Fibroblast of villous mesenchyme (primary cell): ENCODE results near the gene FOXE3. TPM values are rescaled to one million over a fixed set of nuclear protein-coding genes. Genes with fewer than 3 reads are reported as not detected.

ENCODE experiments used
- DNase-seq: peaks from one replicate; pipeline ENCODE4 v3.0.0-alpha.2; 2010; ENCODE audit warnings: low read depth
- H3K4me3 ChIP-seq: 2 replicates; pipeline ENCODE4 v1.5.1; 2011; ENCODE audit warnings: low read depth, mild to moderate bottlenecking, low read length
- total RNA-seq: library from RNA; depleted of rRNA; stranded (reverse); fragments of >200 nt; gene quantifications from 2 replicates; pipeline ENCODE4 v1.2.3, GENCODE V29; 2012
- TF ChIP-seq, protein P1 (sequence below): IDR thresholded peaks from 2 replicates; pipeline ENCODE4 v1.5.1; 2012; ENCODE audit warnings: low read depth, mild to moderate bottlenecking, low read length; ENCODE audit not compliant: insufficient read depth

The FOXE3 gene
- not detected in 2 replicates for total RNA-seq

DNA sequence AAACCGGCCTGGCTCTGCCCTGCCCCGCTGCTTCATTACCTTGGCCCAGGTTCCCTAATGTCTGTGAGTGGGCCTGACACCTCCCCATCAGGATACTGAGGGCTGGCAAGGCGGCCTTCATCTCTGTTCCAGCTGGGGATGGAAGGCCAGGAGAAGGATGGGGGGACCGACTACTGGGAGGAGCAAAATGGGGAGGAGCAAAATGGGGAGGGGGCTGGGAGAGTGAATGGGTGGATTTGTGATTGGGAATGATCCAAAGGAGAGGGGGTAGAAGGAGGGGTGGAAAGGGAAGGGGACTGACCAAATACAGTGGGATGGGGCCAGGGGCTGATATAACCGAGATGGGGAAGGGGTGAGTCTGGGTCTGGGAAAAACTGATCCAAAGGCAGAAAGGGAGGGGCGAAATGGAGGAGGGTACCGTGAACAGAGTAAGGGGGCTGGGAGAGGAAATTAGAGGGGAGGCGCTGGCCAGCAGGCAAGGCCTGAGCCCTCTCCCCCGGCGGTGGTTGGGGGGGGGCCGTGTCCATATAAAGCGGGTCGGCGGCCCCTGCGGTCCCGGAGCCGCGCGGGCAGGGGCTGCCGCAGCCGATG, at the start of gene FOXE3:
FOXE3 (plus strand) TSS at position 558 of the 591 bp plus-strand sequence; CDS start at position 589, 31 bp downstream.
- H3K4me3 ChIP-seq: peak within 1 kb of the TSS; percentile 15
- no peak for DNase-seq
- TF ChIP-seq, protein P1, sequence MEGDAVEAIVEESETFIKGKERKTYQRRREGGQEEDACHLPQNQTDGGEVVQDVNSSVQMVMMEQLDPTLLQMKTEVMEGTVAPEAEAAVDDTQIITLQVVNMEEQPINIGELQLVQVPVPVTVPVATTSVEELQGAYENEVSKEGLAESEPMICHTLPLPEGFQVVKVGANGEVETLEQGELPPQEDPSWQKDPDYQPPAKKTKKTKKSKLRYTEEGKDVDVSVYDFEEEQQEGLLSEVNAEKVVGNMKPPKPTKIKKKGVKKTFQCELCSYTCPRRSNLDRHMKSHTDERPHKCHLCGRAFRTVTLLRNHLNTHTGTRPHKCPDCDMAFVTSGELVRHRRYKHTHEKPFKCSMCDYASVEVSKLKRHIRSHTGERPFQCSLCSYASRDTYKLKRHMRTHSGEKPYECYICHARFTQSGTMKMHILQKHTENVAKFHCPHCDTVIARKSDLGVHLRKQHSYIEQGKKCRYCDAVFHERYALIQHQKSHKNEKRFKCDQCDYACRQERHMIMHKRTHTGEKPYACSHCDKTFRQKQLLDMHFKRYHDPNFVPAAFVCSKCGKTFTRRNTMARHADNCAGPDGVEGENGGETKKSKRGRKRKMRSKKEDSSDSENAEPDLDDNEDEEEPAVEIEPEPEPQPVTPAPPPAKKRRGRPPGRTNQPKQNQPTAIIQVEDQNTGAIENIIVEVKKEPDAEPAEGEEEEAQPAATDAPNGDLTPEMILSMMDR: no peak

DNA sequence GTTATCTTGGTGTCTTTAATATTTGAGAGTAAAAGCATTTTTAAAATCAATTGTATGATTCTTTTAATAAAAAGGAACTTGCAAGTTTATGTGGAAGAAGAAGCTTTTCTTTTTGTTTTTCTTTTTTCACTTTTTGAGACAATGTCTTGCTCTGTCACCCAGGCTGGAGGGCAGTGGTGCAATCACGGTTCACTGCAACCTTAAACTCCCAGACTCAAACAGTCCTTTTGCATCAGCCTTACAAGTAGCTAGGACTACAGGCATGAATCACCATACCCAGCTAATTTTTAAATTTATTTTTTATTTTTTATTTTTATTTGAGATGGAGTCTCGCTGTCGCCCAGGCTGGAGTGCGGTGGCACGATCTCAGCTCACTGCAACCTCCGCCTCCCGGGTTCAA, 48.4 kb upstream of the FOXE3 start:
- H3K4me3 ChIP-seq: no peak overlapping the region
- DNase-seq: no peak
- TF ChIP-seq, protein P1: no peak

DNA sequence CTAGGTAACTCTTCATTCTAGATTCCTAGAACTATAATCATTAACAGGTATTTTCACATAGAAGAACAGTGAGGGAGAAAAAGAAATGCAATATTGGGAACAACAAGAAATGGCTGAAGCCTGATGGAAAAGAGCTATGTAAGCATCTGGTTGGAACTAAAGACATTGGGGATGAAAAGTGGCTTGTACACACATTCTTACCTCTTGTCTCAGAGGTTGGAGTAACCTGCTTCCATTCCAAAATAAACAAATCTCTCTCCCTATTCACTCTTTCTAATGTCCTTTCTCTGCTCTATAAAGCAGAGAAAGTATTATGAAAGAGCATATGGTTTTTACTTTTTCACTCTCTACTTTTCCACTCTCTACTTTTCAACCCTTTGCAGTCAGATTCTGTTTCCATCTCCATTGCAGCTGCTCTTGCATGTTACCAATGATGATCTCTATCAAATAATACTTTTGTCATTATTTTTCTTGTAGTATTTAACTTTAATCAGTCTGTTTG, 45.0 kb upstream of the FOXE3 start:
- TF ChIP-seq, protein P1: no peak
- DNase-seq: no peak
- H3K4me3 ChIP-seq: no peak overlapping the region

DNA sequence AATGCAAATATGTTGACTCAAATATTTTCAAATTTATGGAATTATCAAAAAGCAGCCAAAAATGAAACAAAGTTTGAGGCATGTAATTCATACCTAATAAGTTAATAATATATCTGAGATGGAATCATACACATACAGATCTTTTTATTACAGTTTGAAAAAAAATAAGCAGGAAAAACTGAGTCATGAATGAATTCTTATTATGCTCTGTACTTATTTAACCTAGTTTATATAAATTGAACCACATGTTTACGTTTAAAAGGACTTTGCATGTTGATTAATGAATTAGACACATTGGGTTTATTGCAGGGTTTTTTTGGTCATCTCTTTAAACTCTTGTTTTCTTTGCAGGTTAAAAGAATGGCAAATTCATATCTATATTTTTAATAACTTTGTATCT, 41.6 kb upstream of the FOXE3 start:
- H3K4me3 ChIP-seq: no peak overlapping the region
- TF ChIP-seq, protein P1: no peak
- no peak for DNase-seq

DNA sequence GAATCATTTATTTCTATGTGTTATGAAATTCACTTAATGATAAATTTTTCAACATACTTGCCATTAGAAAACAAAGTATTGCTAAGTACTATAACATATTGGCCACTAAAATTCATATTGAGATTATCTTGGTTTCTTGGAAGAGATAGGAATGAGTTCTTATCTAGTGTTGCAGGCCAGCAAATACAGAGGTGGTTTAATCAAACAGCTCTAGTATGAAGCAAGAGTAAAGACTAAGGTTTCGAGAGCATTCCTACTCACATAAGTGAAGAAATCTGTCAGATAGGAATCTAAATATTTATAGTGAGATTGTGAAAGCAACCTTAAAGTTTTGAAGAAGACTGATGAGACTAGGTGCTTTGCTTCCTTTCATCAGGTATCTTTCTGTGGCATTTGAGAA, 37.9 kb upstream of the FOXE3 start:
- TF ChIP-seq, protein P1: no peak
- H3K4me3 ChIP-seq: no peak overlapping the region
- DNase-seq: peak; percentile 80

DNA sequence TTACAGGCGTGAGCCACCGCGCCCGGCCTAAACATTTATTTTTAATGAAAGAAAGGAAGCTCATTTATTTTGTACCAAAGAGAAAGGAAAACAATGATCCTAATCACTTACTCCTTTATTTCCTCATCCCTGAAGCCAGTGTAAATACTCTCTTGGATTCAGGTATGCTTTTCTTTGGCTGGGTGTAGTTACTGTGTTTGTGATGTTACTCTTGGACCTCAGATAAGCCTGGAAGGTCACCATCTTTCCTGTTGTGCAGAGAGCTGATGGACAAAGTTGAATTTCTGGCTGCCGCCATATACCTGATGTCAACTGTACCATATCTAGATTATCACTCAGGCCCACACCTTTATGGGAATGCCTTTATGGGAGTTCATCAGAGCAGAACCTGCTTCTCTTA, 35.4 kb upstream of the FOXE3 start:
- no peak overlapping the region for H3K4me3 ChIP-seq
- DNase-seq: no peak
- TF ChIP-seq, protein P1: no peak
